Hepatocyte (in vitro differentiated cells): ENCODE data around the gene GCLM.

Source experiments
- CTCF ChIP-seq: fragments of 200-600 bp; sonication (generic); IDR thresholded peaks from 2 replicates; pipeline ENCODE4 v1.5.1; 2016; ENCODE audit warnings: antibody characterized with exemption, mild to moderate bottlenecking; ENCODE audit not compliant: poor library complexity
- EZH2 ChIP-seq: fragments of 200-600 bp; sonication (generic); IDR thresholded peaks from 2 replicates; pipeline ENCODE4 v1.6.1; 2016; ENCODE audit warnings: antibody characterized with exemption, mild to moderate bottlenecking, borderline replicate concordance

GRCh38 chr1:93871366-93871765 lies 37.9 kb downstream of the GCLM start:
- TF ChIP-seq CTCF (no peak), EZH2 (no peak)
